HG03103 (cell line): ENCODE results near the gene OPCML.

Experiments used
- ATAC-seq: cut with Tn5 transposase; IDR thresholded peaks from one replicate; pipeline ENCODE4 v1.9.1; 2021; ENCODE audit warnings: low read depth; ENCODE audit not compliant: unreplicated experiment

Gene OPCML

GRCh38 chr11:133541021-133541719 is 8.9 kb upstream of the OPCML start:
- no peak for ATAC-seq

- ATAC-seq, result no peak
Observed at GRCh38 chr11:133536198-133536597, 3.9 kb upstream of the OPCML start.

GRCh38 chr11:133533205-133533604 is 904 bp upstream of the OPCML start:
- no peak for ATAC-seq

DNA sequence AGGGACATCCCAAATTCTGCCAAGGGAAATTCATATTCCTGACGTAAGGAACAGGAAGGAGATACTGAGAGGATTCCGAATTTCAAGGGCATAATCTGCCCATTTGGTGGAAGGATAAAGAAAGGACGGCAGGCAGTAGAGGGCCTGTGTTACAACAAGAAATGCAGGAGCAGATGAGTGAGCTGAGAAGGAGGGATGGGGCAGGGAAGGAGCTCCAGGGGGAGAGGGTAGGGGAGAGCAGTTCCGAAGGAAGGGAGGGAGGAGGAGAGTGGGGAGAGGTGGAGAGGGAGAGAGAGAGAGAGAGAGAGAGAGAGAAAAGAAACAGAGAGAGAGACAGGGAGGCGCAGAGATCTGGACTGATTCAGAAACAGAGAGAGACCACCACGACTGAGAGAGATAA is 843 bp downstream of the OPCML start:
- no peak for ATAC-seq

- no peak for ATAC-seq
Observed at GRCh38 chr11:133530501-133530835, 1.8 kb downstream of the OPCML start.

- no peak for ATAC-seq
Observed at GRCh38 chr11:133529807-133530500, 2.3 kb downstream of the OPCML start.

DNA sequence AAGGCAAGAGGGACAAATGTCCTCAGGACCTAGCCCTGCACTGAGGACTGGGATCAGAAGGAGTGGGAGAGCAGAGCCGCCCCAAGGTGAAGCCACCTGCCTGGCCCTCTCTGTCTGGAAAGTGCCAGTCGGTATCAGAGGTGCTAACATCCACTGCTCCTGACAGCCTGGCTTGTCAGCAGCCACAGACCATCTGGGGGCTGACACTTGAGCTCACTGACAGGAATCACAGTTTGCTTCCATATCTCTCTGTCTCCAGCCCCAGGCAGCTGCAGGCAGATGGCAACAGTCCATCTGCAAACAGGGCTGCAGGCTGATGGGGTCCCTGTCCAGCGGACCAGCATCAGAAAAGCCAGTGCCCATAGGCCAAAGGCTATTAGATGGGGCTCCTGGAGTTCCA is 5.5 kb downstream of the OPCML start:
- ATAC-seq, result no peak

- no peak for ATAC-seq
Observed at GRCh38 chr11:133525976-133526375, 6.3 kb downstream of the OPCML start.

GRCh38 chr11:133524488-133524887 is 7.8 kb downstream of the OPCML start:
- ATAC-seq, result no peak

DNA sequence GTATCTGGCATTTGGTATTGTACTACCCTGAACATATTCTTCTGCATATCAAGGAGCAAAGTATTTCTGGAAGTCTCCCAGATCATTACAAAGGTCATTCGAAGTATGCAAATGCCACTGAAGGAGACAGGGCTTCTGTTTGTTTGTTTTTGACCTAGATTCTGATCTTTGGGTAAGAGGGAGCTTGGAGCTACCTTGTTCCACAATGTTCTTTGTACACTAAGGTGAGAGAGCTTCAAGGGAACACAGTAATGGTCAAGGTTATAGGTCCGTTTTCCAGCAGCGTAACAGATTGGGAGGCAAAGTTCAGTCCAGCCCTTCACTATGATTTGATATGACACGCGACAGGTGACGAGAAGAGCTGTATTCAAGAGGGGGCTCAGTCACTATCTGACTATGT is 10.0 kb downstream of the OPCML start:
- ATAC-seq, result no peak

GRCh38 chr11:133521502-133521901 is 10.8 kb downstream of the OPCML start:
- ATAC-seq, result no peak

- no peak for ATAC-seq
Observed at GRCh38 chr11:133520707-133521106, 11.6 kb downstream of the OPCML start.

DNA sequence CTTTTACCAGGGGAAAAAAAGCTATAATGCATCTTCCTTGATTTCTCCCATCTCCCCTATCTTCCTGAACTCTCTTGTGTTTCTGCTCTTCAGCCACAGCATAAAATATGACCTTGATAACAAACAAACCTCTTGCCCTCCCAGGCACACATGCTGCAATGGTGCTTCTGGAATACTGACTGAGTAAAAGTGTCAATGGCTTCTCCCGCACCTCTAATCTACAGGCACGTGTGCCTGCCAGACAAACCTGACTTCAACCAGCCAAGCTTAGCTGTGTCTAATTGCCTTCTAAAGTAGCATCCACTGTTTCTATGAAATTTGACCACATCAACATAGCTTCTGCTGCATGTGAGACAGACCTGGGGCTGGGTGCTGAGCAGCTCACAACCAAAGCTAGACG is 12.7 kb downstream of the OPCML start:
- ATAC-seq, result no peak

DNA sequence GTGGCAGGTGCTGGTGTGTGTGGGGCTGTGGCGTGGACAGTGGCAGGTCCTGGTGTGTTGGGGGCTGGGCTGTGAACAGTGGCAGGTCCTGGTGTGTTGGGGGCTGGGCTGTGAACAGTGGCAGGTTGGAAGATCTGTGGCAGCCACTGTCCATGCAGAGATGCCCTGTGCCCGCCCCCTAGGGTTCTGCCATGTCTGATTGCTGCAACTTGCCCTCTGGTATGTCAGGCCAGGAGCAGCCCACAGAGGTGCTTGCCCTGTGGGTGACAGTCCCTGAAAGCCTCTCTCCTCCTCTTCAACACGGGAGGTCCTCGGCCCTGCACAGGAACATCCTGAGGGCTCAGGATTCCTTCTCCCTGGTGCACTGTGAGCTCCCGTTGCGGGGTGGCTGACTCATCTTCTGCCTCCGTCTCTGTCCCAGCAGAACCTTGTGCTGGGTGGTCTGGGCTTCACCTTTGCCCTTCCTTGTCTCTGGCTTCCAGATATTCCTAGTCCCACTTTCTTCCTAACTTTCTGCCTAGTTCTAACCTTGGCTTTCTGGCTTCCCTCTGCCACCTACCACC is 13.5 kb downstream of the OPCML start:
- ATAC-seq, result no peak

GRCh38 chr11:133516845-133517244 is 15.5 kb downstream of the OPCML start:
- no peak for ATAC-seq

DNA sequence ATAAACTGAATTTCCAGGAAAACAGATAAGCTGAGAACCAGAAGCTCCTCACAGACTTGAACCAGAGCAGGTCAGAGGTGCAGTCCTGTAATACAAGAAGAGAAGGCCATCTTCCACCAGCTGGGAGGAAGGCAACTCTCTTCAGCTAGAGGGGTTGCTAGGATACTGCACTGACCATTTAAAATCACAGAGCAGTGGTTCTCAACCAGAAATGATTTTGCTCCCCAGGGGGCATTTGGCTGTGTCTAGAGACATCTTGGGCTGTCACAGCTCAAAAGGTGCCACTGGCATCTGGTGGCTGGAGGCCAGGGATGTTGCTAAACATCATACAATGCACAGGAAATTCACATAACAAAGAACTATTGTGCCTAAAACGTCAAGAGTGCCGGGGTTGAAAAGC is 17.2 kb downstream of the OPCML start:
- no peak for ATAC-seq

DNA sequence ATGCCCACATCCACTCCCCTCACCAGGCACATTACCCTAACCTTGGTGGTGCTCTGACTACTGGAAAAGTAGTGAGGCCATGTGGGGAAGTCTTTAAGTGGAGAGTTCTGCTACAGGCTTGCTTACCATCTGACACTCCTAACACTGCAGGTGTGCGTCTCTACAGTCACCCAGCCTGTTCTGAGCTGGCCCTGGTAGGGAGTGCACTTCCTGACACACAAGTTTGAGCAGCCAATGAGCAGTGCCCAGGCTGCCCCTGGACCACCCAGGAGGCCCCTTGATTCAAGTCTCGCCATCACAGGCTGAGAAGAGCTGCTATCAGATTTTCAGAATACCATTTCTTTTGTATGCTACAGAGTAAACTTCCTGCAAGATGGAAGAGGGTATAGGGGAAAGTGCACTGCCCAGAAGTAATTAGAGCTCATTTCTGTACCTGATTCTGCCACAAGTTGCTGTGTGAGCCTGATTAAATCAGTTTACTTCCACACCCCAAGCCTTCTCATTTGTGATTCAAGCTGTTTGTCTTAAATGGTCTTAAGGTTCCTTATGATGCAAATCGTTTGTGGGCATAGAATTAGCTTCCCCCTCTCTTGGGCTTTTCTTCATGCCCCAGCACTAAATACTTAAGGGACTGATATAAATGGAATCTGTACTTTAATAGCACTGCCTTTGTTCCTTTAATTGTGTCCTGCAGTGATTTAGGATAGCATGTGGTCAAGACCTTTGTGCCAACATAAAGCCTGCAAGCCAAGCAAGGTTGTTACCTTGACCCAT is 22.2 kb downstream of the OPCML start:
- ATAC-seq, result no peak

DNA sequence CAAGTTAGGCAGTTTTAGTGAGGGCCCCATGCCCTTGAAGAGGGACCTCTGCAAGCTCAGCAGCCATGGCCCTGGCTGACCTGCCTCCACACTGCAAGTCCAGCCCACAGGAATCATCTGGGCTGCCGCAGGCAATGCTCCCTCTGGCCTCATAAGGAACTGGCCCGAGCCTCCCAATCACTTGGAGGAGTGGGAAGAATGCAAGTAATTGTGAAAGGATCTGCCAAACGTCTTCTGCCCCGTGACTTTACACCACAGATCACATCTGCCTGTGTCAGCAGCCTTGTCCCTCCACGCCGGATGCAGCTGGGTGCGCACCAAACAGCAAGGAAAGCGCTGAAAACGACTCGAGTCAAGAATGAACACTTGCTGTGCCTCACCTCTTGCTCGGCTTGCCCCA is 23.8 kb downstream of the OPCML start:
- no peak for ATAC-seq

DNA sequence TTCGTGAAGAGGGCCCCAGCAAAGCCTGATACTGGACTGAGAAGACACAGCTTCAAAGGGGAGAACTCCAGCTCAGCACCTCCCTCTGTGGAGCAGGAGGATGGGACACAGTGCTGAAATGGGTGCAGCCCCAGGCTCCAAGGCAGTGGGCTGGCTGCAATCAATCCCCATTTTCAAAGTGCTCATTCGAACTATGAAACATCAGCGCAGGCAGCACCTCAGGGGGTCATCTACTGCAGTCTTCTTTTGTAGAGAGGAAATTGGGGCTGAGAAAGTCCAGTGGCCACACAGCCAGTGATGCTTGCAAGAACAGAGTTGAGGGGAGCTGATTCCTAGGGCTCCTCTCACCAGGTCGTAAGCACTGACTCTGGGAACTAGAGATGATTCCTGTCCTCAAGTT is 25.1 kb downstream of the OPCML start:
- ATAC-seq, result no peak

DNA sequence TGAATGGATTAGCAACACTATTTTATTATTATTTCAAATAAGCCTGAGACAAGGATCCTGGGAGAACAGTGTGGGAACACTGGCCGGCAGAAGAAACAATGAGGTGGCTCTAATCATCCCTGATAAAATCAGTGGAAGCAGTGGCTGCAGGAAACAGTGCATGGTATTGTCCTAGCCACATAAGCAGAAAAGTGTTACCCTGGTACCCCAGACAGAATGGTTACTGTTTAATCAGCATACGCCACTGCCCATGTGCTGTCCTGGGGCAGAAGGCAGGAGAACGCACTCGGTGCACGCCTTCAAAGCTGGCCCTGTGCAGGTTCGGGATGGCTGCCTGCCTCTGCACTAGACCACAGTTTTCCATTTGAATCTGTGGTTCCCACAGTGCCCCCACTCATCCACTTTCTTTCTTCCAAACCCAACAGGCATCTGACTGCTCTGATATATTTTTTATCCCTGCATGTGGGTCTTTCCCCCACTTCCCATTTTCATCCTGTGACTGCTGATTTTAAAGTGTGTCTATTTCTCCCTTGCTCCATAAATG is 25.7 kb downstream of the OPCML start:
- ATAC-seq, result no peak

DNA sequence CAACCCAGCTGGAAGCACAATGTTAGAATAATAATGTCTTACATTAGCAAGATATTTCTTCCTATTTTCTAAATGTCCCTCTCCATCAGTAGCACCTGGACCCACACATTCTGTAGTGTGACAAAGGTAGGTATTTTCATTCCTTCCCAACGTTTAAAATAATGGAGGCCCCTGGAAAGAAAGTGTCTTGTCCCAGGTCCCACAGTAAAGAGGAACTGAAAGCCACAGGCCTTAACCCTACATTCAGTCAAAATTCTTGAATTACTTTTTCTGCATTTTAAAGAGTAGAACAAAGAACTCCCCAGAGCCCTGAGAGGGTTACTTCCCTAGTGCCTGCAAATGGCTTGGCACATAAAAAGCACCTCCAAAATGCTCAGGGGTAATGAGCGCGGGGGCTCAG is 26.3 kb downstream of the OPCML start:
- peak; percentile 88 for ATAC-seq
